GM19467 (cell line): ENCODE measurements around the gene CD19.
"Not testable (repeated sequence)": the region's sequence is repeated elsewhere in the genome, so short reads cannot be mapped to it uniquely, and the experiment has no call there.

Experiments
- ATAC-seq: cut with Tn5 transposase; IDR thresholded peaks from one replicate; pipeline ENCODE4 v1.9.1; 2021; ENCODE audit warnings: mild to moderate bottlenecking, moderate library complexity; ENCODE audit not compliant: unreplicated experiment

Gene CD19

DNA sequence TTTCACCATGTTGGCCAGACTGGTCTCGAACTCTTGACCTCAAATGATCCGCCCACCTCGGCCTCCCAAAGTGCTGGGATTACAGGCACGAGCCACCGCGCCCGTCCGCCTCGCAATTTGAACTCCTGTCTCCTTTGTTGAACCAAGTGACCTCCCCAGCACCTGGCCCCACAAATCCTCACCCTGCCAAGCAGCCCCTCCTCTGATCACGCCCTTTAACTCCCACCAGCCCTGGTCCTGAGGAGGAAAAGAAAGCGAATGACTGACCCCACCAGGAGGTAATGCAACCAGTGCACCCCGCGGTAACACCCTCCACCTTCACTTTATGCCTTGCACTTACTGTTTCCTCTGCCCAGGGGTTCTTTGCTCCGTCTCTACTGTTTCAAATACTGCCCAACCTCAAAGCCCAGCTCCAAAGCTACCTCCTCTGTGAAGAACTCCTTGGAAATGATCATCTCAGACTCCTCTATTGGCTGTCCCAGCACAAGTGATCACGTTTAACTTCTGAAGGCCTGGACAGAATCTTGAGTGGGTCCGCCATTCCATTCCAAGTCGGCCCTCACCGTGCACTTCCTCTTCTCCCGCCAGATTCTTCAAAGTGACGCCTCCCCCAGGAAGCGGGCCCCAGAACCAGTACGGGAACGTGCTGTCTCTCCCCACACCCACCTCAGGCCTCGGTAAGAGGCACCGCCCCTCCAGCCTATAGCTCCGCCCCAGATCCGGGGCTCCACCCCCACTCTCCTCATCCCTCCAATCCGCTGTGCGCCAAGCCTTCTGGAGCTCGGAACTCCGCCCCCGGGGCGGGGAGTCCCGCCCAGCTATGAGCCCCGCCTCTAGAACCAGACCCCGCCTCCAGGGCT, 4.4 kb downstream of the CD19 start:
- no peak for ATAC-seq

DNA sequence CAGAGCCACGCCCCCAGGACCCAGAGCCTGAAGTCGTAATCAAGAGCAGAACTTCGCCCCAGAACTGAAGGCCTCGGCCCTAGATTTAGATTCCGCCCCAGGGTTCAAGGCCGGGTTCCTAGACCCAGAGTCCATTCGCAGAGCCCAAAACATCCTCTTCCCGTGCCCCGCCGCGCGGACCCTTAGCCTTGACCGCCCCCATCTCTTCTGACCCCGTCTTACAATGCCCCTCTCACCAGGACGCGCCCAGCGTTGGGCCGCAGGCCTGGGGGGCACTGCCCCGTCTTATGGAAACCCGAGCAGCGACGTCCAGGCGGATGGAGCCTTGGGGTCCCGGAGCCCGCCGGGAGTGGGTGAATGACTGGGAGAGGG, 5.0 kb downstream of the CD19 start:
- no peak for ATAC-seq

DNA sequence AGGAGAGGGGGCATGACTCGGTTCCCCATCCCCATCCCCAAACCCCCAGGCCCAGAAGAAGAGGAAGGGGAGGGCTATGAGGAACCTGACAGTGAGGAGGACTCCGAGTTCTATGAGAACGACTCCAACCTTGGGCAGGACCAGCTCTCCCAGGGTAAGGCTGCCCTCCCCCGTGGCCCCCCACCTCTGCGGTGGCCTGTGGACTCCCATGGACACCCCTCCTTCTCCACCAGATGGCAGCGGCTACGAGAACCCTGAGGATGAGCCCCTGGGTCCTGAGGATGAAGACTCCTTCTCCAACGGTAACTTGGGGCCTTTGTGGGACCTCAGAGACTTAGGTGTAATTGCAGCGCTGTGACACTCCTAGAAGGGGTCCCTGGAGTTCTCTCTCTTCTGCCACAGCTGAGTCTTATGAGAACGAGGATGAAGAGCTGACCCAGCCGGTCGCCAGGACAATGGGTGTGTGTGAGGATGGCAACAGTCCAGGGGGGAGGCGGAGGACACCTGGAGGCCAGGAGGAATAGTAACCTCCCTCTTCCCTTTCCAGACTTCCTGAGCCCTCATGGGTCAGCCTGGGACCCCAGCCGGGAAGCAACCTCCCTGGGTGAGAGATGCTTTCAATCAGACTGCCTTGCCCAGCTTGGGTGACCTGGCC, 5.6 kb downstream of the CD19 start:
- ATAC-seq, result no peak

DNA sequence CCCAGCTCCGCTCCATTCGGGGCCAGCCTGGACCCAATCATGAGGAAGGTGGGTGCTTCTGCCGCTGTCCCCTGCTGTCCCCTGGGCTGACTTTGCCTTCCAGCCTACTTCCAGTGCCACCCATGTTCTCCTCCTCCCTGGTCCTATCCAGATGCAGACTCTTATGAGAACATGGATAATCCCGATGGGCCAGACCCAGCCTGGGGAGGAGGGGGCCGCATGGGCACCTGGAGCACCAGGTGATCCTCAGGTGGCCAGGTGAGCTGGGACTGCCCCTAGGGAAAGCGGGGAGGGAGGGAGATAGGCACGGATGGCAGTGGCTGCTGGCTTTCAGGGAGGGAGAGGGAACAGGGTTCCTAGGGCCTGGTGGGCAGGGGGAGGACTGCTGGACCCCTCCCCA, 7.0 kb downstream of the CD19 start:
- ATAC-seq, result no peak

DNA sequence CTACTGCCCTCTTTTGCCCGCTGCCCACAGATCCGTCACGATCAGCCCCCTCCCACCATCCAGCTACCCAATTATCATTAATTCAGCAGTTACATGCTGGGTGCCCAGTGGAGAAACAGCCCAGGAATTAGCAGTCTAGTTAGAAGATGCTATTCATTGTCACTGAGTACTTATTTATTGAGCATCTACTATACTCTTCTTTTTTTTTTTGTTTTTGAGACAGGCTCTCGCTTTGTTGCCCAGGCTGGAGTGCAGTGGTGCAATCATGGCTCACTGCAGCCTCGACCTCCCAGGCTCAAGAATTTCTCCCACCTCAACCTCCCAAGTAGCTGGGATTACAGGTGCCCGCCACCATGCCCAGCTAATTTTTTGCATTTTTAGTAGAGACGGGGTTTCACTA, 8.1 kb downstream of the CD19 start:
- not testable (repeated sequence) for ATAC-seq

DNA sequence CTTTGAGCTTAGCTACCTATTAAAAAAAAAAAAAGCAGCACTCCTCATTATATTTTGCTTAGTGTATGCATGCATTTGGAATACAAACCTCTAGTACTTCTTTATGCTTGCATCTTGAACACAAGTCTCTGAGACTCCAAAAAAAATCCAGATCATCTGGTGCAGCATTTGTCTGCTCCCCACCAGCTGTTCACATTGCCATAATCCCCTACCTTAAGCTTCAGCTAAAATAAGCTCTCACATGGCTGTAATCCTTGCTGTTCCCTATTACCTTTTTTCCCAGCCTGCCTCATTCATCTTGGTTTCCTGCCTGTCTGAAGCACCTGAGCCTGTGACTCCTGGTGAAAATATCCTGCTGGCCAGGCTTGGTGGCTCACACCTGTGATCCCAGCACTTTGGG, 11.5 kb downstream of the CD19 start:
- no peak for ATAC-seq

DNA sequence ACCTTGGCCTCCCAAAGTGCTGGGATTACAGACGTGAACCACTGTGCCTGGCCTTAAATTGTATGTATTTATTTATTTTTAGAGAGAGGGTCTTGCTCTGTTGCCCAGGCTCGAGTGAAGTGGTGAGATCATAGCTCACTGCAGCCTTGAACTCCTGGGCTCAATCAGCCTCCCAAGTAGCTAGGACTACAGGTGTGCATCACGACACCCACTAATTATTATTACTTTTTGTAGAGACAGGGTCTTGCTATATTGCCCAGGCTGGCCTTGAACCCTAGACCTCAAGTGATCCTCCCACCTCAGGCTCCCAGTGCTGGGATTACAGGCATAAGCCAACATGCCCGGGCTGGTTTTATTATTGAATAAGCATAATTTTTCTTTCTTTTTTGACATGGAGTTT, 14.9 kb downstream of the CD19 start:
- no peak for ATAC-seq

DNA sequence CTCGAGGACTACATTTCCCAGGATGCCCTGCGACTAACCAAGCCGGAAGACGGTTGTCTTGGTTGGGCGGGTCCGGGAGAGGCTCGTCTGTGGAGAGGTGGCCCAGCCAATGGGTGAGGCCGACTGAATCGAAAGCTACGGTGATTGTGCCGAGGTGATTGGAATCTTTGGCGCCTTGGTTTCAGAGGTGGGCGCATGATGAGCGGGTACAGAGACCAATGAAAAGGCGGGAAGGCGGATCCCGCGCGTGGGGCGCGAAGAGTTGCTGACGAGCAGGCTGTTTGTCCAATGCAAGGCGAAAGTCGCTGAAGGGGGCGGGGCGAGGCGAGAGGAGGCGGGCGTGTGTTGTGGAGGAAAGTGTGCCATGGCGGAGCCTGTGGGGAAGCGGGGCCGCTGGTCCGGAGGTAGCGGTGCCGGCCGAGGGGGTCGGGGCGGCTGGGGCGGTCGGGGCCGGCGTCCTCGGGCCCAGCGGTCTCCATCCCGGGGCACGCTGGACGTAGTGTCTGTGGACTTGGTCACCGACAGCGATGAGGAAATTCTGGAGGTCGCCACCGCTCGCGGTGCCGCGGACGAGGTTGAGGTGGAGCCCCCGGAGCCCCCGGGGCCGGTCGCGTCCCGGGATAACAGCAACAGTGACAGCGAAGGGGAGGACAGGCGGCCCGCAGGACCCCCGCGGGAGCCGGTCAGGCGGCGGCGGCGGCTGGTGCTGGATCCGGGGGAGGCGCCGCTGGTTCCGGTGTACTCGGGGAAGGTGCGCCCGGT, 19.1 kb downstream of the CD19 start, which contains the start of gene NFATC2IP:
Gene NFATC2IP (plus strand): TSS at position 290 of the 762 bp plus-strand sequence. CDS start 75 bp downstream, at position 365.
- peak; percentile 93 for ATAC-seq

DNA sequence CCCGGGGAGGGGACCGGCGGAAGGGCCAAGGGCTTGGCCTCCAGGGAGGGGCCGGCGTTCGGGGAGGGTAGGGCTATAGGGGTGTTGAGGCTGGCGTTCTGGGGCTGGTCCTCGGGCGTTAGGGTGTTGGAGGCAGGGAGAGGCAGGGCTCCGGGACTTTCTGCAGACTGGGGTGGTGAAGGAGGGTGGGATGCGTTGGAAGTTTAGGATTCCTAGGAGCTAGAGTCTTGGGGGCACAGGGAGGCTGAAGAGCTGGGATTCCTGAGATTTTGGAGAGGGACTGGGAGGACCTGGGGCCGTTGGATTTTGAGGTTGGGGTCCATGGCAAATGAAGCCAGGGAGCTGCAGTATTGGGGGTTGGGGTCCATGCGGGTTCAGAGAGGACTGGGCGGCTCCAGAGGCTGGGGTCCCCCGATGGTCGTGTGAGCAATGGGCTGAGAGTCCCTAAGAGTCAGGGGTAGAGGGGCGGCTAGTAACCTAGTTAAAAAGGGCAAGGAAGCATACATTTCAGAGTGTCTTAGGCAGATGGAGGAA, 19.7 kb downstream of the CD19 start:
- no peak for ATAC-seq

DNA sequence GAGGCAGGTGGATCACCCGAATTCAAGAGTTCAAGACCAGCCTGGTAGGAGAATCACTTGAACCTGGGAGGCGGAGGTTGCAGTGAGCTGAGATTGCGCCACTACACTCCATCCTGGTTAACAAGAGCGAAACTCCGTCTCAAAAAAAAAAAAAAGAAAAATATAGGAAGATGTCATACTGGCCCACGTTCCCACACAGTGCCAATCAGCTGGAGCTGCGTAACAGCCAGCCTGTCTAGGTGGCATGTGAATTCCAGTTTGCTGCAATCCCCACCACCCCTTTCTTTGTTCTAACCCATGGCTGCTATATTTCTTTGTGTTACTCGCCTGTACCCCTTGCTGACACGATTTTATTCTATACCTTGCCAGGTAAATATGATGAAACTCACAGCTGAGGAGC, 26.4 kb downstream of the CD19 start:
- ATAC-seq, result no peak

DNA sequence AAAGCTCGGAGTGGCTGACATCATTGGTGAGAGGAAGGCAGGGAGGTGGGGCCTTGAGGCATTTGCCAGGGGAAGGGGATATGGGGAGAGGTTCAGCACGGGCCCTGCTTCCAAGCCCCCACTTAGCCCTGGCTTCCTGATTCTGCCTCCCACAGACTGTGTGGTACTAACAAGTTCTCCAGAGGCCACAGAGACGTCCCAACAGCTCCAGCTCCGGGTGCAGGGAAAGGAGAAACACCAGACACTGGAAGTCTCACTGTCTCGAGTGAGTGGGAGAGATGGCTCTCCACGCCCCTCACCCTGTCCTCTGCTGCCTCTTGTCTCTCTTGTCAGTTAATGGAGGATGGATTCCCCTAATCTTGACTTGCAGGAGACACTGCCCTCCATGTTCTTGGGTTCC, 27.1 kb downstream of the CD19 start:
- no peak for ATAC-seq

DNA sequence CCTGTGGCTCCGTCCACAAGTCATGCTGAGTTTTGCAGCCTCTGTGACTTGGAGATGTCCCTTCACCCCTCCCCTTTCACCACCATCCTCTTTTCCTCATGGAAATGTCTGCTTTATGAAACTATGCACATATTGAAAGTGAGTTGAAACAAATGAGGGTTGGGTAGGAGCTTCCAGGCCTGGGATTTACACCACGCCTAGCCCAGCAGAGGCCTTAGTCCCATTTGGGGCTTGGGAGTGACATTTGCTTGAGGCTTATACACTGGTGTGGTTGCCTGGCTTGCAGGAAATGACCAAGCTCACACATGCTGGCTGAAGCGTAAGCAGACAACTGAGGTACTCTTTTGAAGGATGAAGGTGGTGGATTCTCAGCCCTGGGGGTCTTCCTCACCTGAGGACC, 32.3 kb downstream of the CD19 start:
- ATAC-seq, result no peak

DNA sequence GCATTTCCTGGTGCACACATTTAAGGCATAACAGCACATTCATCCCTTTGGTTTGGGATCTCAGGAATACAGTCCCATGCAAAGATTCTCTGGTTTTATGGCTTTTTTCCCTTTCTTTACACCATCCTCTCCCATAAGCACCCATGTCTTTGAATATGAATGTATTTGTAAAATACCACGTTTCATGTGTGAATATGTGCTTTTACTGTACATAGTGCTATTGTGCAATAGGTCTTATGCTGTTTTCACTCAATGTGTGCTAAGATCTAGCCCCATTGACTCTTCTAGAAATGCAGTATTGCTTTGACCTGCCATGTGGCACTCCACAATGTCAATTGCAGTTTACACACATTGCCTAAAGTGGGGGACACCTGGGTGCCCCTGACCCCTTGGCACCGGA, 32.7 kb downstream of the CD19 start:
- no peak for ATAC-seq

DNA sequence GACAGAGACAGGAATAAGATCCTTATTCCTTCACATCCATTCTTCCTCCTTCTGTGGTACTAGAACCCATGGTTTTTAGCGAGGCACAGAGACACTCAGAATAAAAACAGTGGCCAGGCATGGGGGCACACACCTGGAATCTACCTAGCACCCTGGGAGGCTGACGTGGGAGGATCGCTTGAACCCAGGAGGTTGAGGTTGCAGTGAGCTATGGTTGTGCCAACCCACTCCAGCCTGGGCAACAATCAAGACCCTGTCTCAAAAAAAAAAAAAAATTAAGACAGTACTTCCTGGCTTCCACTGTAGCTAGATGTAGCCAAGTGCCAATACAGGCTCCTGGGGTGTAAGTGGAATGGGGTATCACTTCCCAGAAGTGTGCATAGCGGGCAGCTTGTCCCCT, 35.4 kb downstream of the CD19 start:
- ATAC-seq, result no peak

DNA sequence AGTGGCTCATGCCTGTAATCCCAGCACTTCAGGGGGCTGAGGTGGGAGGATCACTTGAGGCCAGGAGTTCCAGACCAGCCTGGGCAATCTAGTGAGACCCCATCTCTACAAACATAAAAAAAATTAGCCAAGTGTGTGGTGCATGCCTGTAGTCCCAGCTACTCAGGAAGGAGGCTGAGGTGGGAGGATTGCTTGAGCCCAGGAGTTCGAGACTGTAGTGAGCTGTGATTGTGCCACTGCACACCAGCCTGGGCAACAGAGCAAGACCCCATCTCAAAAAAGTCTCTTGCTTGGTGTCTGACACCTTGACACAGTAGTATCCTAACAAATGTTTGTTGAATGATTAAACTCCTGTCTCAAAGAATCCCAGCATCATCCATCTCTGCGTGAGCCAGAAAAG, 37.9 kb downstream of the CD19 start:
- not testable (repeated sequence) for ATAC-seq

DNA sequence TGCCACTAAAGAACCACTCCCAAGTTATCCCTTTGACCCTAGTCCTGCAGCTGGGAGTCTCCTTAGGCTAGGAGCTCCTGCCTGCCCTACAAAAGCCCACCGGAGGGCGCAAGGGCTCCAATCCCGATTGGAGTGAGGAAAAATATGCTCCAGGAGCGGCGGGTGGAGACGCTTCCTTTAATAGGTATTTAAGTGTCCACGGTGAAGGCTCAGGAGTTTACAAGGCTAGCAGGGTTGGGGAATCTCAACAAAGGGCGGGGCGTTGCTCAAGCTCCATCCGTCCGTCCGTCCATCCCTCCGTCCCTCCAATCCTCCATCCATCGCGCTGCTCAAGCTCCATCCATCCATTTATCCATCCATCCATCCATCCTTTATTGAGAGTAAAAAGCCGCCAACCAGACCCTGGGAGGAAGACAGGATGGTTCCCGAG, 42.3 kb downstream of the CD19 start:
- ATAC-seq, result peak; percentile 10

DNA sequence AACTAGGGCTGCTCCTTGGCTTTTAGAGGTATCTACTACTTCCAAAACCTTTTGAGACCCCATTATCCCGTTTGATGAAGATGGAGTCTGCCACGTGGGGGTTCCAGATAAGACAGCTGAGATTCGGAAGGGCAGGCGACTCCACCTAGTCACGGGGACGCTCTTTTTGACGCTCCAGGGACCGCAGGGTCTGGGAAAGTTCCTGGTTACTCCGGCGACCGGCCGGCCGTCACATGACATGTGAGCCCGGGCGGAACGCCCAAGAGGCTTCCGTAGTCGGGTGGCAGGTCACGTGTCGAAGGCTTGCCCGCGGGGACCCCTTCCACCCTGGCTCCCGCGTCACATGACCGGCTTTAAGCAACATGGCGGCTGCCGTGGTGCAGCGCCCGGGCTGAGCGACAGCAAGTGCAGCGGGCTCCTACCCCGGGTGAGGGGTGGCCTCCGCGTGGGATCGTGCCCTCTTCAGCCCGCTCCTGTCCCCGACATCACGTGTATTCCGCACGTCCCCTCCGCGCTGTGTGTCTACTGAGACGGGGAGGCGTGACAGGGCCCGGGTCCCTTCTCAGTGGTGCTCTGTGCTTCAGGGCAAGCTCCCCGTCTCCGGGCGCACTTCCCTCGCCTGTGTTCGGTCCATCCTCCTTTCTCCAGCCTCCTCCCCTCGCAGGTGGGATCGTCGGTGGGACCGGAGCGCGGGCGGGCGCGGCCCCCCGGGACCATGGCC, 42.8 kb downstream of the CD19 start, which contains the start of gene SPNS1:
Gene SPNS1 (plus strand): TSS at position 342 of the 721 bp plus-strand sequence. CDS start 374 bp downstream, at position 716.
- peak; percentile 88 for ATAC-seq

DNA sequence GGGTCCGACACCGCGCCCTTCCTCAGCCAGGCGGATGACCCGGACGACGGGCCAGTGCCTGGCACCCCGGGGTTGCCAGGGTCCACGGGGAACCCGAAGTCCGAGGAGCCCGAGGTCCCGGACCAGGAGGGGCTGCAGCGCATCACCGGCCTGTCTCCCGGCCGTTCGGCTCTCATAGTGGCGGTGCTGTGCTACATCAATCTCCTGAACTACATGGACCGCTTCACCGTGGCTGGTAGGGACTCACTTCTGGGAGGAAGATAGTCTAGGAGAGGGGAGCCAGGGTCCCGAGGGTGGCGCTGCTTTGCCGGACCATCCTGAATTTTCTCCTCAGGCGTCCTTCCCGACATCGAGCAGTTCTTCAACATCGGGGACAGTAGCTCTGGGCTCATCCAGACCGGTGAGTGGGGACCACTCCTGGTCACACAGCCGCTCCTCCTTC, 43.4 kb downstream of the CD19 start:
- no peak for ATAC-seq

DNA sequence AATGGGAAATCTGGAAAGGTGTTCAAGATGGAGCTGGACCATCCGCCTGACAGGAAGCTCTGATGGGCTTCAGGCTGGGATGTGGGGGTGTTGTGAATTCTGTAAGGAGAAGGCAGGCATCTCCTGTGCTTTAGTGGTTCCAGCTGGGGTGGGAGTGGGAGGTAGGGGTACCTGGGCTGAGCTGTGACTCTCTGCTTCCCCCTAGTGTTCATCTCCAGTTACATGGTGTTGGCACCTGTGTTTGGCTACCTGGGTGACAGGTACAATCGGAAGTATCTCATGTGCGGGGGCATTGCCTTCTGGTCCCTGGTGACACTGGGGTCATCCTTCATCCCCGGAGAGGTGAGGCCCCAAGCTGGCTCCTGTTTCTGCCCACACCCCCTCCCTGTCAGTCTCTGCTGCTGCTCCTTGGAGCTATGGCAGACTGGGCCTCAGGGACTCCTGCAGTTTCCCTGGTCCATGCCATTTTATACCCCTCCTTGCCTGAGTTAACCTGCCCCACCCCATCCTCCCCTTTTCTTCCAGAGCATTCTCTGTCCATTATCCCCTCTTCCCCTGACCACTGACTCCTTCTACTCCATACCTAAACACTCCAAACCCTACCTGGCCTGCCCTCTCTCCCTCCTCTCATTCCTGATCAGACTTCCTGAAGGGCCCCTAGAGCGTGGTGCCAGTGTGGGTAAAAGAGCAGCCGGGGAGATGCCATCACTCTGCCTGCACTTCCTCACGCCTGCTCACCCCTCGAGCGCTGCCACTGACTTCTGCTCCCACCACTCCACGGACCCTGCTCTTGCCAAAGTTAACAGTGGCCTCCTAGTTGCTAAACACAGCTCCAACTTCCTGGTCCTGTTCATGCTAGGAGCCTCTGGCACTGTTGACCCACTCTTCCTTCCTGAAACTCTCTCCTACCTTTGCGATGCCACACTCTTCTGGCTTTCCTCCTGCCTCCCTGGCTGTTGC, 46.2 kb downstream of the CD19 start:
- no peak for ATAC-seq
